ENCODE measurements around the gene MYCN.
"Not testable (repeated sequence)": the region's sequence is repeated elsewhere in the genome, so short reads cannot be mapped to it uniquely, and the experiment has no call there.

Gene MYCN

DNA sequence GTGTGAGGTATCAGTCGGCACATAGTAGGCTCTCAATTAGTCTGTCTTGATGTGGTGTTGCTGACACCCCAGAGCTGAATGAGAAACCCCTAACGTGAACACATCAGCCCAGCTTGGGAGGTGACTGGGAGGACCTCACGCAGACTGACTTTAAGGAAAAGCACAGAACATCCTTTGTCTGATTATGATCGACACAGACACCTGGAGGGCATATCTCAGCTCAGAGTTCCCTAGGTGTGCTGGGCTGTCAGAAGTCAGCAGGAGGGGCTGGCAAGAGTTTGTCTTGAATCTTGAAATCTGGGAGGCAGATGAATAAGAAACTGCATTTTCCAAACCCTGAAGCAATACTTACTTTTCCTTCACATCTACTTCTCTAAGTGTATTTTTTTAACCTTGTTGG is 16.8 kb upstream of the MYCN start:
- H3K9me3 ChIP-seq (ENCODE audit: control insufficient read depth, low read length): no peaks in the 10 kb centered on the region
- no peak overlapping the region for H3K4me3 ChIP-seq (ENCODE audit: low read length)
- H3K36me3 ChIP-seq (ENCODE audit: control insufficient read depth, insufficient read depth, low read length, severe bottlenecking): no peaks in the 10 kb centered on the region
- no peaks in the 10 kb centered on the region for H3K4me1 ChIP-seq (ENCODE audit: control insufficient read depth, insufficient read depth, low read length)
- no peak for DNase-seq (ENCODE audit: low read depth)
- H3K27me3 ChIP-seq (replicated peaks; ENCODE audit: control insufficient read depth, insufficient read depth, low read length): peaks cover 32% of the 10 kb centered on the region
- H3K9ac ChIP-seq (ENCODE audit: low read length): no peak overlapping the region

DNA sequence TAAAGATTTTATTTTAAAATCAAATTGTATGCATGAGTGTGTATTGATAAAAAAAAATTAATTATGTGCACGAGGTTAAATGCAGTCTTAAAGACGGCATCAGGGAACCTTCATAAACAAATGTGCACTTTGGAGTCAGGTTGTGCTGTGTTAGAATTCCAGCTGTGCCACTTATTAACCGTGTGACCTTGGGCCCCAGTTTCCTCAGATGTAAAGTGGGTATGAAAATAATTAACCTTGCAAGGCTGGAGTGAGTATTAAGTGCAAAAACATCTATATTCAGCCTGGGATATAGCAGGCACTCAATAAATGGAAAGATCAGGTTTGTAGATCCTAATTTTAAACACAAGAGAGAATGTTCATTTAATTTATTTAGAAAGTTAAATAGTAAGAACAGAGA is 14.5 kb upstream of the MYCN start:
- no peak overlapping the region for H3K9ac ChIP-seq (ENCODE audit: low read length)
- no peaks in the 10 kb centered on the region for H3K4me1 ChIP-seq (ENCODE audit: control insufficient read depth, insufficient read depth, low read length)
- H3K9me3 ChIP-seq (ENCODE audit: control insufficient read depth, low read length): no peaks in the 10 kb centered on the region
- H3K36me3 ChIP-seq (ENCODE audit: control insufficient read depth, insufficient read depth, low read length, severe bottlenecking): no peaks in the 10 kb centered on the region
- DNase-seq (ENCODE audit: low read depth): no peak
- no peak overlapping the region for H3K4me3 ChIP-seq (ENCODE audit: low read length)
- H3K27me3 ChIP-seq (replicated peaks; ENCODE audit: control insufficient read depth, insufficient read depth, low read length): peaks cover 21% of the 10 kb centered on the region

DNA sequence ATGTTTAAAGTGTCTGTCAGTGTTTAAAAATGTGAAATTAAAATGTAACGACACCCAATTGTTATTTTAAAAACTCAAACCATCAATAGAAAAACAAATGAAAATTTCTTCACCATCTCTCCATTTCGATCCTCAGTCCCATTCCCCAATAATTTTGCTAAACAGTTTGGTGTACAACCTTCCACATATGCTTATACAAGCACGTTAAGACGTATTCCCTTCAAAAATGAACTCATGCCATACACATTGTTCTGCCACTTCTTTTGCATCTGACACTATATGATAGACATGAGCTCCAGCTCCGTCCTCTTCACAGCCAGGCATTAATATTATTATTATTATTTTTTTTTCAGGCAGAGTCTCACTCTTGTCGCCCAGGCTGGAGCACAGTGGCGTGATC is 14.1 kb upstream of the MYCN start:
- H3K9ac ChIP-seq (ENCODE audit: low read length): no peak overlapping the region
- no peaks in the 10 kb centered on the region for H3K4me1 ChIP-seq (ENCODE audit: control insufficient read depth, insufficient read depth, low read length)
- peaks cover 17% of the 10 kb centered on the region for H3K27me3 ChIP-seq (replicated peaks; ENCODE audit: control insufficient read depth, insufficient read depth, low read length)
- no peaks in the 10 kb centered on the region for H3K36me3 ChIP-seq (ENCODE audit: control insufficient read depth, insufficient read depth, low read length, severe bottlenecking)
- DNase-seq (ENCODE audit: low read depth): no peak
- no peak overlapping the region for H3K4me3 ChIP-seq (ENCODE audit: low read length)
- no peaks in the 10 kb centered on the region for H3K9me3 ChIP-seq (ENCODE audit: control insufficient read depth, low read length)

DNA sequence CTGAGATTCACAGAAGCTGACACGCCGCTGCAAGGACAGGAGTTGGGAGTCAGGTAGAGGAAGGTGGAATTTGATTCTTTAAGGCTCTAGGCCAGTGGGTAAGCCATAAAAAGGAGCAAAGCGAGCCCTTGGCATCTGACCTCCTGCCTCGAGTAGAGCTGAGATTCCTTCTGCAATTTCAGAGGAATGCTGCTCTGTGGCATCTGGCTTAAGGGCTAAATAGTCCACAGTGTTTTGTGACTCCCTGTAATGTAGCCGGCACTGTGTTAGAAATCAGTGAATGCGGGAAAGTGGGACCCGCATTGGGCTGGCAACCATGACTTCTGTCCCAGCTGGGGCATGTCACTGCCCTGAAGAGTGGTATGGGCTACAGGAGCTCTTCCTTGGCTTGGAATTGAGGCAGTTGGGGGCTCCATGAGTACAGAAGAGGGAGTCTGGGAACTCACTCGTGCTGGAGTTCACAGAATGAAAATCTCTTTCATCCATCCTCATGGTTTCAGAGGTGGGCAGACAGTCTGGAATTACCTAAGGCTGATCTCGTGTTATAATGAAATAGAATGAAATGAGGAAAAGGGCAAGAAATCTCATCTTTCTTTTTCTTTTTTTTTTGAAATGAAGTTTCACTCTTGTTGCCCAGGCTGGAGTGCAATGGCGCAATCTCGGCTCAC is 12.7 kb upstream of the MYCN start:
- no peak for DNase-seq (ENCODE audit: low read depth)
- Histone ChIP-seq H3K27me3 (replicated peaks; ENCODE audit: control insufficient read depth, insufficient read depth, low read length) (peaks cover 22% of the 10 kb centered on the region), H3K36me3 (ENCODE audit: control insufficient read depth, insufficient read depth, low read length, severe bottlenecking) (no peaks in the 10 kb centered on the region), H3K9me3 (ENCODE audit: control insufficient read depth, low read length) (no peaks in the 10 kb centered on the region), H3K4me1 (ENCODE audit: control insufficient read depth, insufficient read depth, low read length) (no peaks in the 10 kb centered on the region), H3K4me3 (ENCODE audit: low read length) (no peak overlapping the region), H3K9ac (ENCODE audit: low read length) (no peak overlapping the region)

DNA sequence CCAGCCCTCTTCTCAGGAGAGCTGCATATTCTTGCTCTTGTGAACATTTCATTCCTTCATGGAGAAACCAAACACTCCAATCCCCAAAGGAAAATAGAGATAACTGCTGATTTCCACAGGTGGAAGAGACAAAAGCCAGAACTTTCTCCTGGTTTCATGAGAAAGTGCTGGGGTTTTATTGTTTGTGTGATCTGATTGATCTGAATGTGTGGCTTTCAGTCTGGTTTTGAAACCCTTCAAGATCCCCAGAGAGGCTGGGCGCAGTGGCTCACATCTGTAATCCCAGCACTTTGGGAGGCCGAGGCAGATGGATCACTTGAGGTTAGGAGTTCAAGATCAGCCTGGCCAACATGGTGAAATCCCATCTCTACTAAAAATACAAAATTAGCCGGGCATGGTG is 11.3 kb upstream of the MYCN start:
- not testable (repeated sequence) for H3K9me3 ChIP-seq (ENCODE audit: control insufficient read depth, low read length); DNase-seq (ENCODE audit: low read depth); H3K36me3 ChIP-seq (ENCODE audit: control insufficient read depth, insufficient read depth, low read length, severe bottlenecking); H3K9ac ChIP-seq (ENCODE audit: low read length); H3K4me1 ChIP-seq (ENCODE audit: control insufficient read depth, insufficient read depth, low read length); H3K4me3 ChIP-seq (ENCODE audit: low read length)
- H3K27me3 ChIP-seq (replicated peaks; ENCODE audit: control insufficient read depth, insufficient read depth, low read length): peaks cover 17% of the 10 kb centered on the region

DNA sequence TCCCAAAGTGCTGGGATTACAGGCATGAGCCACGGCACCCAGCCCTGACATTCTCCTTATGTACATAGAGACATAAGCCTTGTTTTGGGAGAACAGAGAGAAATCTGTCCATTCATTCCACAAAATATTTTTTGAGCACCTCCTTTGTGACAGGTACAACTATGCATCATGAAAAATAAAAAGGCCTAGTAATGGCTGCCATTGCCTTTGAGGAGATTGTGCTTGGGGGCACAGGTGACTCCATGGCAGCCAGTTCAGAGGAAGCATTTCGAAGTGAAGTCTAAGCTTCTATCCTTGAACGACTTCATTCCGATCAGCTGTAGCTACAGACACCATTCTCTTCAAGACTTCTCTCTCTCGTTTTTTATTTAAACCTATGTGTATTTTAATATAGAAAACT is 10.5 kb upstream of the MYCN start:
- Histone ChIP-seq H3K9ac (ENCODE audit: low read length) (no peak overlapping the region), H3K4me3 (ENCODE audit: low read length) (no peak overlapping the region), H3K27me3 (replicated peaks; ENCODE audit: control insufficient read depth, insufficient read depth, low read length) (peaks cover 17% of the 10 kb centered on the region), H3K36me3 (ENCODE audit: control insufficient read depth, insufficient read depth, low read length, severe bottlenecking) (no peaks in the 10 kb centered on the region), H3K9me3 (ENCODE audit: control insufficient read depth, low read length) (no peaks in the 10 kb centered on the region), H3K4me1 (ENCODE audit: control insufficient read depth, insufficient read depth, low read length) (no peaks in the 10 kb centered on the region)
- DNase-seq (ENCODE audit: low read depth): no peak

DNA sequence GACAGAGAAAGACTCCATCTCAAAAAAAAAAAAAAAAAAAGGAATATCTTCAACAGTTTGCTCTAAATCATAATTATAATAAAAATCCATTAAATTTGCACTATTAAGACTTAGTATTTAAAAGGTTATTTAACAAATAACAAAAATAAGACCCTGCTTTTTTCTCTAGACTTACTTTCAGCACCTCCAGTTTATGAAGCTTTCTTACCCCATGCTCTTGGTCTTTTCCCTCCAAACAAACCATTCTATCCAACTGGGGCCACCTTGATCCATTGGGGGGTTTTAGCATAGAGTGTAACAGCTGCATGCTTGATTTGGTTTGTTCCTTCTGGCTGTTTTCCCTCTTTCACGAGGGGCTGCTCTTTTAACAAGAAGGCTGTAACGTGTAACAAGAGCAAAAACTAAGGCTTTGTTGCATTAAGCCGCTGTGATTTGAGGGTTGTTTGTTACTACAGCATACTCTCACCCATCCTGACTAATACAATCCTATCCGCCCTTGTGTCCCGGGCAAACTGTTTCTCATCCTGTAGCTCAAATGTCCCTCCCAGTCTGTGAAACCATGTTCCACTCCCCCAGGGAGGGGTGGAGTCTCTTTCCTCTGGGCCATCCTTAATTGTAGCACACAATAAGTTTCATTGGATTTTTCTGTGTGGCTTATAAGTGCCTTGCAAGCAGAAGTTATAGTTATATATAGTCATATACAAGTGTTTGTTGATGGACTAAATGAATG is 9.6 kb upstream of the MYCN start:
- Histone ChIP-seq H3K9me3 (ENCODE audit: control insufficient read depth, low read length) (no peaks in the 10 kb centered on the region), H3K4me3 (ENCODE audit: low read length) (no peak overlapping the region), H3K27me3 (replicated peaks; ENCODE audit: control insufficient read depth, insufficient read depth, low read length) (peaks cover 17% of the 10 kb centered on the region), H3K9ac (ENCODE audit: low read length) (no peak overlapping the region), H3K36me3 (ENCODE audit: control insufficient read depth, insufficient read depth, low read length, severe bottlenecking) (no peaks in the 10 kb centered on the region), H3K4me1 (ENCODE audit: control insufficient read depth, insufficient read depth, low read length) (no peaks in the 10 kb centered on the region)
- DNase-seq (ENCODE audit: low read depth): no peak

DNA sequence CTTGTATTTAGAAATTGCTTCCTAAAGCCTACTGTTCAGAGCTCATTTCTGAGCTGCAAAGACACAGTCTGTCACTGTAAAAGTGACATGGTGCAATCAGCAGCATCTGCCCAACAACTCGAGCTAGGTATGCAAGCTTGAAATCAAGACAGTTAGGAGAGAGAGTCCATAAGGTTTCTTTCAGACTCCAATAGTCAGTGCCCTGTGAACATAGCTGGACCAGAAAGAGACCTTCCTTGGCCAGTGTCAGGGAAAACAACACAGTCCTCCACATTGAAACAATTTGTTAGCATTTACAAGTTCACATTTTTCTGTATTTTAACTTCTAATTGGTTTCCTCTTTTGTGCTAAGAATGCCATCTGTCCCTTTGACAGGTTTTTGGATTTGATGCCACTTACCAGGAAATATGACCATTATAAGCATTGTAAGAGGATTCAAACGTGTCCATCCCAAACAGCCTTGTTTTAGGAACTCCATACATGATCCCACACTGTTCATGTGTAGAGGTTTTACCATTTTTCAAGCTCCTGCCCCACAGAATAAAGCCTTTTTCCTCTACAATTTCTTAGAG is 8.9 kb upstream of the MYCN start:
- DNase-seq (ENCODE audit: low read depth): no peak
- Histone ChIP-seq H3K9me3 (ENCODE audit: control insufficient read depth, low read length) (no peaks in the 10 kb centered on the region), H3K27me3 (replicated peaks; ENCODE audit: control insufficient read depth, insufficient read depth, low read length) (peaks cover 17% of the 10 kb centered on the region), H3K9ac (ENCODE audit: low read length) (no peak overlapping the region), H3K36me3 (ENCODE audit: control insufficient read depth, insufficient read depth, low read length, severe bottlenecking) (no peaks in the 10 kb centered on the region), H3K4me1 (ENCODE audit: control insufficient read depth, insufficient read depth, low read length) (no peaks in the 10 kb centered on the region), H3K4me3 (ENCODE audit: low read length) (no peak overlapping the region)

DNA sequence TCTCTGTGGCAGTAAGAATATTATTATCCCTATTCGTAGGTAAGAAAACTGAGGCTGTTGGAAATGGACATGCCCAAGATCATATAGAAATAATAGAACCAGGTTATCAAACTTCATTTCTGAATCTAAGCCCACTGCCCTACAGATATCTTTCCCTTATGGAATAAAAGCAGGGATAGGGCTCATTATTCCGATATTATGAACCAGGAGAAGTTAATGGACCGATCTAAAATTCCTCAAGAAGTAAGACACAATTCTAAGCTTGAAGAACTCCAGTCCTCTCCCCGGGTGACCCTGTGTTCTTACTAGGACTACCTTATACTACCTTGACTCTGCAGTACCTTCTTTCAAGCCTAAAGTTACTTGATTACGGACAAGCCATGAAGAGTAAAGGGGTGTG is 8.4 kb upstream of the MYCN start:
- DNase-seq (ENCODE audit: low read depth): no peak
- Histone ChIP-seq H3K4me3 (ENCODE audit: low read length) (no peak overlapping the region), H3K9me3 (ENCODE audit: control insufficient read depth, low read length) (no peaks in the 10 kb centered on the region), H3K27me3 (replicated peaks; ENCODE audit: control insufficient read depth, insufficient read depth, low read length) (peaks cover 20% of the 10 kb centered on the region), H3K9ac (ENCODE audit: low read length) (no peak overlapping the region), H3K36me3 (ENCODE audit: control insufficient read depth, insufficient read depth, low read length, severe bottlenecking) (no peaks in the 10 kb centered on the region), H3K4me1 (ENCODE audit: control insufficient read depth, insufficient read depth, low read length) (no peaks in the 10 kb centered on the region)

DNA sequence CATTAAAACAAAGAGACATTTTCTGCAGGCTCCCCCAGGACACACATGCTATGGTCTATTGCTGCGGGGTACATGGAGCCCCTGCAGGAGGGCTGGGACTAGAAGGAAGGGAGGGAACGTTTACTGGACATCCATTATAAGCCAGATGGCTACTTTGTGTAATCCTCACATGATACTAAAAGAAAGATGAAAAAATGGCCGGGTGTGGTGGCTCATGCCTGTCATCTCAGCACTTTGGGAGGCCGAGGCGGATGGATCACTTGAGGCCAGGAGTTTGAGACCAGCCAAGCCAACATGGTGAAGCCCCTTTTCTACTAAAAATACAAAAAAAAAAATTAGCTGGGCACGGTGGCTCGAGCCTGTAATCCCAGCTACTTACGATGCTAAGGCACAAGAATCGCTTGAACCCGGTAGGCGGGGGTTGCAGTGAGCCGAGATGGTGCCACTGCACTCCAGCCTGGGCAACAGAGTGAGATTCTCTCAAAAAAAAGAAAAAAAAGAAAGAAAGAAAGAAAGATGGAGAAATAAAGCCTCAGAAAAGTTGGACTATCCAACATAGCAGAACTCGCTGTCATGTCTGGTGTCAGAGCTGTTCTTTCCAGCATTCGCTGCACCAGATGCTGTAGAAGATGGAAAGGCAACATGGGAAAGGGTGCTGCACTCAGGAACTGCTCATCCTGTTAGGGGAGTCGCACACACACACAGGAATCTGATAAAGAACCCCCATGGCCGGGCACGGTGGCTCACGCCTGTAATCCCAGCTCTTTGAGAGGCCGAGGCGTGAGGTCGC is 7.8 kb upstream of the MYCN start:
- peaks cover 22% of the 10 kb centered on the region for H3K27me3 ChIP-seq (replicated peaks; ENCODE audit: control insufficient read depth, insufficient read depth, low read length)
- no peaks in the 10 kb centered on the region for H3K36me3 ChIP-seq (ENCODE audit: control insufficient read depth, insufficient read depth, low read length, severe bottlenecking)
- H3K4me3 ChIP-seq (ENCODE audit: low read length): no peak overlapping the region
- H3K4me1 ChIP-seq (ENCODE audit: control insufficient read depth, insufficient read depth, low read length): no peaks in the 10 kb centered on the region
- no peak overlapping the region for H3K9ac ChIP-seq (ENCODE audit: low read length)
- no peak for DNase-seq (ENCODE audit: low read depth)
- H3K9me3 ChIP-seq (ENCODE audit: control insufficient read depth, low read length): no peaks in the 10 kb centered on the region

DNA sequence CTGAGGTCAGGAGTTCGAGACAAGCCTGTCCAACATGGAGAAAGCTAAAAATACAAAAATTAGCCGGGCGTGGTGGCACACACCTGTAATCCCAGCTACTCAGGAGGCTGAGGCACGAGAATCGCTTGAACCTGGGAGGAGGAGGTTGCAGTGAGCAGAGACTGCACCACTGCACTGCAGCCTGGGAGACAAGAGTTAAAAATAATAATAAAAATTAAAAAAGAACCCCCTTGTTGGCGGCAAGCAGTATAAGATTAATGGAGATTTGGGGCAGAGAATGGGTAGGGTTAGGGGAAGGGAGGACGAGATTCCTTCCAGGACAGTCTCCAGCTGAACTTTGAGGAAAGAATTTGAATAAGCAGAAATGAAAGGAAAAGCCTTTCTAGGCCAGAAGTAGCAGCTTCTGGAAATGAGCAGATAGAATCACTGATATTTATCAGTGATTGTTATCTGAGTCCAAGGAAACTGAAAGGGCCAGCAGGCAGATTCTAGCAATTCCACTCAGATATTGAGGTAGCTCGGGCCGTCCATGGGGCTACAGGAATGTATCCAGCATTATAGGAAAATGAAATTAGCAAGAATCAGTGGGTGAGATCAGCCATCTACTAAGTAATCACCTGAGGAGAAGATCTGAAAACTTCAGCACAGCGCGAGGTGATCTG is 7.0 kb upstream of the MYCN start:
- Histone ChIP-seq H3K27me3 (replicated peaks; ENCODE audit: control insufficient read depth, insufficient read depth, low read length) (peaks cover 23% of the 10 kb centered on the region), H3K9me3 (ENCODE audit: control insufficient read depth, low read length) (no peaks in the 10 kb centered on the region), H3K4me3 (ENCODE audit: low read length) (no peak overlapping the region), H3K9ac (ENCODE audit: low read length) (no peak overlapping the region), H3K4me1 (ENCODE audit: control insufficient read depth, insufficient read depth, low read length) (no peaks in the 10 kb centered on the region), H3K36me3 (ENCODE audit: control insufficient read depth, insufficient read depth, low read length, severe bottlenecking) (no peaks in the 10 kb centered on the region)
- no peak for DNase-seq (ENCODE audit: low read depth)

Measured in adipocyte (in vitro differentiated cells).